HL-60 (cell line): ENCODE results near the gene BOD1L1.

Experiments
- DNase-seq, 2 experiments: peaks; one replicate each; pipeline ENCODE4 v3.0.0-alpha.2; 2010 to 2020; ENCODE audit warnings: low read depth in 1 of 2, low spot score in 1 of 2
- H3K27ac ChIP-seq: fragments of 250-450 bp; sonication (Bioruptor Pico); replicated peaks from 2 replicates; pipeline ENCODE4 v1.5.1; 2020; ENCODE audit warnings: mild to moderate bottlenecking, moderate library complexity
- H3K27me3 ChIP-seq: fragments of 250-450 bp; sonication (Bioruptor Pico); 2 replicates; pipeline ENCODE4 v1.5.1; 2021; ENCODE audit warnings: mild to moderate bottlenecking, moderate library complexity; ENCODE audit not compliant: insufficient read depth, poor library complexity, severe bottlenecking
- H3K4me3 ChIP-seq: replicated peaks from 2 replicates; pipeline ENCODE4 v1.5.1; 2011; ENCODE audit warnings: mild to moderate bottlenecking, control low read depth, low read length; ENCODE audit not compliant: insufficient read depth
- GABPA ChIP-seq: IDR thresholded peaks from 2 replicates; pipeline ENCODE4 v1.6.1; 2012; ENCODE audit warnings: low read depth
- POLR2AphosphoS5 ChIP-seq: IDR thresholded peaks from 2 replicates; pipeline ENCODE4 v1.6.1; 2012; ENCODE audit warnings: low read depth
- SPI1 ChIP-seq: IDR thresholded peaks from 2 replicates; pipeline ENCODE4 v1.6.1; 2012; ENCODE audit warnings: low read depth, mild to moderate bottlenecking, borderline replicate concordance
- TF ChIP-seq, protein P1 (sequence below): IDR thresholded peaks from 2 replicates; pipeline ENCODE4 v1.6.1; 2012; ENCODE audit warnings: low read depth; ENCODE audit not compliant: insufficient replicate concordance
- TF ChIP-seq, protein P2 (sequence below): IDR thresholded peaks from one replicate; pipeline ENCODE4 v1.5.1; 2011; ENCODE audit warnings: low read length, control low read depth, inconsistent platforms; ENCODE audit not compliant: insufficient read depth

BOD1L1 gene

GRCh38 chr4:13534344-13535063, 93.0 kb downstream of the BOD1L1 start:
- Histone ChIP-seq H3K4me3 (no peak overlapping the region), H3K27ac (no peak overlapping the region), H3K27me3 (peaks cover 70% of the 10 kb centered on the region)
- DNase-seq: no peak
- no peak for TF ChIP-seq GABPA
- TF ChIP-seq, protein P1, sequence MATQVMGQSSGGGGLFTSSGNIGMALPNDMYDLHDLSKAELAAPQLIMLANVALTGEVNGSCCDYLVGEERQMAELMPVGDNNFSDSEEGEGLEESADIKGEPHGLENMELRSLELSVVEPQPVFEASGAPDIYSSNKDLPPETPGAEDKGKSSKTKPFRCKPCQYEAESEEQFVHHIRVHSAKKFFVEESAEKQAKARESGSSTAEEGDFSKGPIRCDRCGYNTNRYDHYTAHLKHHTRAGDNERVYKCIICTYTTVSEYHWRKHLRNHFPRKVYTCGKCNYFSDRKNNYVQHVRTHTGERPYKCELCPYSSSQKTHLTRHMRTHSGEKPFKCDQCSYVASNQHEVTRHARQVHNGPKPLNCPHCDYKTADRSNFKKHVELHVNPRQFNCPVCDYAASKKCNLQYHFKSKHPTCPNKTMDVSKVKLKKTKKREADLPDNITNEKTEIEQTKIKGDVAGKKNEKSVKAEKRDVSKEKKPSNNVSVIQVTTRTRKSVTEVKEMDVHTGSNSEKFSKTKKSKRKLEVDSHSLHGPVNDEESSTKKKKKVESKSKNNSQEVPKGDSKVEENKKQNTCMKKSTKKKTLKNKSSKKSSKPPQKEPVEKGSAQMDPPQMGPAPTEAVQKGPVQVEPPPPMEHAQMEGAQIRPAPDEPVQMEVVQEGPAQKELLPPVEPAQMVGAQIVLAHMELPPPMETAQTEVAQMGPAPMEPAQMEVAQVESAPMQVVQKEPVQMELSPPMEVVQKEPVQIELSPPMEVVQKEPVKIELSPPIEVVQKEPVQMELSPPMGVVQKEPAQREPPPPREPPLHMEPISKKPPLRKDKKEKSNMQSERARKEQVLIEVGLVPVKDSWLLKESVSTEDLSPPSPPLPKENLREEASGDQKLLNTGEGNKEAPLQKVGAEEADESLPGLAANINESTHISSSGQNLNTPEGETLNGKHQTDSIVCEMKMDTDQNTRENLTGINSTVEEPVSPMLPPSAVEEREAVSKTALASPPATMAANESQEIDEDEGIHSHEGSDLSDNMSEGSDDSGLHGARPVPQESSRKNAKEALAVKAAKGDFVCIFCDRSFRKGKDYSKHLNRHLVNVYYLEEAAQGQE: no peak
- TF ChIP-seq, protein P2, sequence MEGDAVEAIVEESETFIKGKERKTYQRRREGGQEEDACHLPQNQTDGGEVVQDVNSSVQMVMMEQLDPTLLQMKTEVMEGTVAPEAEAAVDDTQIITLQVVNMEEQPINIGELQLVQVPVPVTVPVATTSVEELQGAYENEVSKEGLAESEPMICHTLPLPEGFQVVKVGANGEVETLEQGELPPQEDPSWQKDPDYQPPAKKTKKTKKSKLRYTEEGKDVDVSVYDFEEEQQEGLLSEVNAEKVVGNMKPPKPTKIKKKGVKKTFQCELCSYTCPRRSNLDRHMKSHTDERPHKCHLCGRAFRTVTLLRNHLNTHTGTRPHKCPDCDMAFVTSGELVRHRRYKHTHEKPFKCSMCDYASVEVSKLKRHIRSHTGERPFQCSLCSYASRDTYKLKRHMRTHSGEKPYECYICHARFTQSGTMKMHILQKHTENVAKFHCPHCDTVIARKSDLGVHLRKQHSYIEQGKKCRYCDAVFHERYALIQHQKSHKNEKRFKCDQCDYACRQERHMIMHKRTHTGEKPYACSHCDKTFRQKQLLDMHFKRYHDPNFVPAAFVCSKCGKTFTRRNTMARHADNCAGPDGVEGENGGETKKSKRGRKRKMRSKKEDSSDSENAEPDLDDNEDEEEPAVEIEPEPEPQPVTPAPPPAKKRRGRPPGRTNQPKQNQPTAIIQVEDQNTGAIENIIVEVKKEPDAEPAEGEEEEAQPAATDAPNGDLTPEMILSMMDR: no peak
- TF ChIP-seq POLR2AphosphoS5: no peak
- no peak for TF ChIP-seq SPI1

- peaks cover 67% of the 10 kb centered on the region for H3K27me3 ChIP-seq
- no peak for DNase-seq
- TF ChIP-seq SPI1 (no peak), POLR2AphosphoS5 (no peak), GABPA (no peak)
- TF ChIP-seq, protein P1: no peak
- TF ChIP-seq, protein P2: no peak
- H3K27ac ChIP-seq: no peak overlapping the region
- no peak overlapping the region for H3K4me3 ChIP-seq
These were observed 93.7 kb downstream of the BOD1L1 start for GRCh38 chr4:13533670-13534343.

GRCh38 chr4:13531625-13531998, 95.9 kb downstream of the BOD1L1 start:
- peaks cover 62% of the 10 kb centered on the region for H3K27me3 ChIP-seq
- no peak for DNase-seq
- TF ChIP-seq, protein P1: no peak
- TF ChIP-seq SPI1: no peak
- no peak for TF ChIP-seq POLR2AphosphoS5
- TF ChIP-seq, protein P2: no peak
- no peak for TF ChIP-seq GABPA
- H3K27ac ChIP-seq: no peak overlapping the region
- H3K4me3 ChIP-seq: no peak overlapping the region
